Suprapubic skin (tissue), 3 donors: ENCODE measurements around the gene C2CD4C.

Source experiments
- CTCF ChIP-seq, 2 donors: fragments of 200-600 bp in 1 of 2; fragments of 450-650 bp in 1 of 2; sonication (generic) in 1 of 2; IDR thresholded peaks; one replicate each; pipeline ENCODE4 v1.5.1; 2016 to 2019; ENCODE audit warnings: antibody characterized with exemption in 2 of 2, mild to moderate bottlenecking in 1 of 2, moderate library complexity in 1 of 2
- POLR2A ChIP-seq, 2 donors: fragments of 450-650 bp; IDR thresholded peaks; one replicate each; pipeline ENCODE4 v1.6.1; 2017; ENCODE audit warnings: antibody characterized with exemption in 2 of 2, mild to moderate bottlenecking in 2 of 2, moderate library complexity in 2 of 2

GRCh38 chr19:426725-427445 lies 17.9 kb upstream of the C2CD4C start:
- TF ChIP-seq CTCF (IDR thresholded peaks at IDR 0.05) (no peak), POLR2A (IDR thresholded peaks at IDR 0.05) (no peak)
